ELR (cell line): ENCODE measurements around the gene TPSAB1.
"Not testable (repeated sequence)": the region's sequence is repeated elsewhere in the genome, so short reads cannot be mapped to it uniquely, and the experiment has no call there.

ENCODE experiments used
- DNase-seq: peaks from one replicate; pipeline ENCODE4 v3.0.0-alpha.2; 2015; ENCODE audit warnings: low read depth

The TPSAB1 gene

DNA sequence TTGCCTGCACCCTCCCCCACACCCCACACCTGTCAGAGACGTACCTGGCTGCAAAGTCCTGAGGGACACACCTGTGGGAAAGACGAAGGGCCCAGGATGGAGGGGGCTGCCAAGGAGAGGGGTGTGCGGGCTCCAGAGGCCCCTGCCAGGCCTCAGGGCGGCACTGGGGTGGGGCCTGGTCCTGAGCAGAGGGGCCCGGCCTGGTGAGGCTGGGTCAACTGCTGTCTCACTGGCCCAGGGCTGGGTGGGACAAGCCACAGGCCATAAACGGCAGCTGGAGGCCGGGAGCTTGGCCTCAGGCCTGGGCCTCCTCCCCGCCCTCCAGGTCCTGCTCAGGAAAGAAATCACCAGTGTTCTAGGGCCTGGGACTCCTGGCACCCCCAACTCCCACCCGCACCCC lies 15.9 kb upstream of the TPSAB1 start:
- no peak for DNase-seq

DNA sequence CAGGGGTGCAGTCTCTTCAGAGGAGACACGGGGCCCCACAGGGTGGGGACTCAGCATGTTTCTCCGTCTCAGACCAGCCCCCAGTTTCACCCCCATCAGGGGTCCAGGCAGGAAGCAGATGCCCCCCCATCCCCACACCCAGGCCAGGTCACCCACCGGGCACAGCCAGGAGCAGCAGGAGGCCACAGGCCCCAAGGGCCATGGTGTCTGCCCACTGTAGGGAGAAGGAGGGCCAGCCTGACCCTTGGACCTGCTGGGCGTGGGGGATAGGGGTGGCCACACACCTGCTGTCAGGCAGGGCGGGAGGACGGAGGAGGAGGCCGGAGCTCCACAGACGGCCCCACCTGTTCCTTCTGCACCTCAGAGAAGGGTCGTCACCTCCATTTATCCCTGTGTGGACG lies 15.5 kb upstream of the TPSAB1 start, which contains the start of gene TPSG1:
TPSG1 (minus strand) TSS at position 218 of the 401 bp plus-strand sequence; CDS start at position 202, 16 bp downstream.
- no peak for DNase-seq

DNA sequence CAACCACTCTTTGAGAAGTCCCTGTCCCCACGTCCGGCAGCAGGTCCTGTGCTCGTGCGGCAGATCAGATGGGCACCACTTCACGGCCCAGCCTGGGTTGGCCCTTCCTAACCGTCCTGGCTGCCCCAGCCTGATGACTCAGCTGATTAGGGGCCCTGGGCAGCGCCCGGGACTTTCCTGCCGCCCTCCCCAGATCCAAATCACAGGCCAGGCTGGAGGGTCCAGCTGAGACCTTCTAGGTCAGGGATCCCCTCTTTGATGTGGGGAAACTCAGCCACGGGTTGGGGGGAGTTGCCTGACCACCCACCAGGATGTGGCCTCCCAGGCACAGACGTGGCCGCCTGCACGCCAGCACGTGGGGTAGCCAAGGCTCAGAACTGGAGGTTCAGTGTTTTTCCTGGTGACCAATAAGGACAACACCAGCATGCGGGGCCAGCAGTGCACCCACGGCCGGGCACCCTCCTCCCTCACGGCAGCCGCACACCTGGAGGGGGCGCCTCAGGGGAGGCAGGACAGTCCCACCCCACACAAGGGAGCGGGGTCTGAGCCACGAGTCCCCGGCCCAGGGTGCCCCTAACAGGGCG lies 14.7 kb upstream of the TPSAB1 start:
- not testable (repeated sequence) for DNase-seq

DNA sequence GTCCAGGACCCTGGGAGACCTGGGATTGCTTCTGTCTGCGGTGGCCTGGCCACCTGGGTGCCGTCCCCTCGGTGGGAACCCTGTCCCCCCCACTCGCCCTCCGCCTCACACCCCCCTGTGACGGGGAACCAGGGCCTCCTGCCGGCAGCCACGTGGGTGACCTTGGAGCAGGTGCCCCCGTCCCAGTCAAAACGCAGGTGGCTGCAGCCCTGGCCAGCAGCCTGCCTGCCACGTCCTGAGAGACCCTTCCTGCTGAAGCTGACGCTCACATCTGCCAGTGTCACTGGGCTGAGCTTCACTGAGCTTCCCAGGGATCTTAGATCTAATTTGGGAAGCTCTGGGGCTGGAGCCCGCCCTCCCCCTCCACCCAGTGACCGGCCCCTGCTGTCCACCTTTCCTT lies 13.8 kb upstream of the TPSAB1 start:
- not testable (repeated sequence) for DNase-seq

DNA sequence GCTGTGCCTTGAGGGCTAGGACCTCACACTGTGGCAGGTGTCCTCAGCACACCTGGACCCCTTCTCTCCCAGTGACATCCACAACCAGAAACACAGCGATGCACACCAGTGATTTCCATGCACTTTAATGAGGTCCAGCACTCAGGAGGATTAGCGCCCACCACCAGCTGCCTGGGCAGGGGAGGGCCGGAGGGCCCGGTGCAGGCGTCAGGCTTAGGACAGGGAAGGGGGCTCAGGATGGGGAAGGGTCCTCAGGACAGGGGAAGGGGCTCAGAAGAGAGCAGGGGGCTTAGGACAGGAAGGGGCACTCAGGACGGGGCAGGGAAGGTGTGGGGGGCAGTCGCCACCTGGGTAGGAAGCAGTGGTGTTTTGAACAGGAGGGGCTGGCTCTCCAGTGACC lies 12.3 kb upstream of the TPSAB1 start:
- DNase-seq = not testable (repeated sequence)

DNA sequence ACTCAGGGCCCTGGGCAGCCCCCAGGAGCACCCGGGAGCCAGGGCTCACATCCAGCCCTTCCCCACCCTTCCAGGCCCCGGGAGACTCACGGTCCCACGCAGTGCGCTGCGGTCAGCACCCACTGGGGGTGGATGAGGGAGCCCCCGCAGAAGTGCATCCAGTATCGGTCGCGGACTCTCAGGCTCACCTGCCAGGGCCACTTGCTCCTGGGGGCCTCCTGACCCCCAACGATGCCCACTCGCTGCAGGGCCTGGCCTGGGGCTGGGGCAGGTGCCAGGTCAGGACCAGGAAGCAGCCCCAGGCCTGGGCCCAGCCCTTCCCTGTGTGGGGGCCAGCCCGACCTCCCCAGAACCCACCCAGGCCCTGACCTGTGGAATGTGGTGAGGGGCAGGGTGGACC lies 11.0 kb upstream of the TPSAB1 start:
- DNase-seq = not testable (repeated sequence)

DNA sequence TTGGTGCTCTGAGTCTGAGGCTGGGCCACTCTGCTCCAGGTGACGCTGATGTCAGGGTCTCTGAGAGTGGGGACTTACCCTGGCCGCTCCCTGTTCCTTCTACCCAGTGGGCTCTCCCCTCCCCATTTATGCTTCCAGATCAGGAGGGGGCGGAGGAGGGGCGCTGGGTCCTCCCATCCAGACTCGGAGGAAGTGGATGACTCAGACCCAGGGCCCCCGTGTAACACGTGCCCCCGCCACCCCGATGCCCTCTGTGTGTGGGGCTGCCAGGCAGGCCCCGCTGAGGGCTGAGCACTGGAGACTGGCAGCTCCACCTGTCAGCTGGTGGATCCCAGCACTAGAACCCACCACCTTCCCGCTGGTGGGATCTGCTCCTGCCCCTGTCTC lies 10.4 kb upstream of the TPSAB1 start, which contains the start of gene TPSB2:
TPSB2 (minus strand) TSS at position 101 of the 387 bp plus-strand sequence. CDS start 233 bp downstream, outside the sequence.
- DNase-seq = not testable (repeated sequence)

DNA sequence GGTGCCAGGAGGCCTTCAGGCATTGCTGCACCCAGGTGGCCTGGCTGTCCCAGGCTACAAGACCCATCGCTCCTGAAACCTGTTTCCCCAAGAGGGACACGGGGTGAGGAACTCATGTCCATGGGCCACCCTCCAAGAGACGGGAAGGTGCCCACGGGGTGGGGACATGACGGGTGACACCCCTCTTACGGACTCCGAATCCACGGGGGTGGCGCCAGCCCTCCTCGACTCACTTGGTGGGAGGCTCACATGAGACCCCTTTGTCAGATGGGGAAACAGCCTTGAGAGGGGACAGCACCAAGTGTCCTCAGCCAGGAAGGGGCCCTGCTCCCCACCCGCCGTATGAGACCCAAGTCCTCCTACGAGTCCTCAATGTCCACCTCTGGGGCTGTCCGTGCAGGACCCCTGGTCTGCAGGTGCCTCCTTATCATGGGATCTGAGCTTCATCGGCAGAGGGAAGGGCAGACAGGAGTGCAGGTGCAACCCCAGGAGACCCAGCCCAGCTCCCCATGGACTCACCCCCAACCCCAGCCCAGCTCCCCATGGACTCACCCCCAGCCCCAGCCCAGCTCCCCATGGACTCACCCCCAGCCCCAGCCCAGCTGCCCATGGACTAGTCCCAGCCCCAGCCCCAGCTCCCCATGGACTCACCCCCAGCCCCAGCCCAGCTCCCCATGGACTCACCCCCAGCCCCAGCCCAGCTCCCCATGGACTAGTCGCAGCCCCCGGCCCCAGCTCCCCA lies 9.9 kb upstream of the TPSAB1 start:
- DNase-seq = not testable (repeated sequence)

DNA sequence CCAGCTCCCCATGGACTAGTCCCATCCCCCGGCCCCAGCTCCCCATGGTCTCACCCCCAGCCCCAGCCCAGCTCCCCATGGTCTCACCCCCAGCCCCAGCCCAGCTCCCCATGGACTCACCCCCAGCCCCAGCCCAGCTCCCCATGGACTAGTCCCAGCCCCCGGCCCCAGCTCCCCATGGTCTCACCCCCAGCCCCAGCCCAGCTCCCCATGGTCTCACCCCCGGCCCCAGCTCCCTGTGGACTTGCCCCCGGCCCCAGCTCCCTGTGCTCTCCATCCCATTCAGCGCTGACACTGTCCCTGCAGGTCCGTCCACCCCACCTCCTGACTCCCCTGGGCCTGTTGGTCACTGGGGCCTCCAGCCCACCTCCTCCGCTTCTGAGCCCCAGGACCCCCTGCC lies 9.2 kb upstream of the TPSAB1 start:
- not testable (repeated sequence) for DNase-seq

DNA sequence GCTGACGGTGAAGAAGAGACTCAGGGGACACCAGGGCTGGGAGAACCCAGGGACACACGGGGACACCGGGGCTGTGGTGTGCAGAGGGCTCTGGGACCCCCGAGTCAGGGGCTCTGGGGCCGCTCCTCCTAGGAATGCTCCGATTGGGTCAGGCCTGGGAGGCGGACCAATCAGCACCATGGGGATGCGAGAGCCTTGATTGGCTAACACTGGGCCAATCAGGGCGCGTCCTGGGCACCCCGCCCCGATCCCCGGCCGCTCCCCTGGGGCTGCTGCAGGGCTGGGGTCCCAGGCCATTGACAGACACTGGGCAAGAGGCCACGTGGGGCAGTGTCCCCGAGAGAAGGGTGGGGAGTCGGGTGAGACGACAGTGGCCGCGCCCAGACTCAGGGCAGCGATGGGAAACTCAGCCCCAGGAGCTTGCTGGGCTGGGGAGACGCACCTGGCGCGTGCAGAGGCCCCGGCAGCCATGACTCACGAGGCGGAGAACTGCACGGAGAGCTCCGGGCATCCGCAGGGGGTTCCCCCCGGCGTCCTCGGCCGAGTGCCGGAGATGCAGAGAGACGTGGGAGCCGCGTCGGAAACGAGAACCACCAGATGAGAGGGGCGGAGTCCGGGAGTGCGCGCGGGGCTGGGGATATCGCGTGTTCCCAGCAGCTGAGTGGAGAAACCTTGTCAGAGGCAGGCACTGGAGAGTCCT lies 8.3 kb upstream of the TPSAB1 start:
- DNase-seq = not testable (repeated sequence)

DNA sequence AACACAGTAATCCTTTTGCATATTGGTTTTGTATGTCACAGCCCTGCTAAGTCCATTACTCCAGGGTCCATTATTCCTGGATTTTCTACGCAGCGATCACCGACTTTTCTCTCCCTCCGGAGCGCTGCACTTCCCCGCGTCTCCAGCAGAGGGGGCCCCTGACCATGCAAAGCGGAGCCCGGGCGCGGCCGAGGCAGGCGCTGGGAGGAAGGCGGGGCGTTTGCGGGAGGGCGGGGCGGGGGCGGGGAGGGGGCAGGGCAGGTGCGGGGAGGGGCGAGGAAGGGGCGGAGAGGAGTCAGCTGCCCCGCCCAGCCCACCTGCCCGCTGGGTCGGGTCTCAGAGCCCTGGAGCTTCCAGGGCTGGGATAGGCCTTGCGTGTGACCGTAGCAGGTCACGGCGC lies 3.8 kb upstream of the TPSAB1 start:
- DNase-seq = not testable (repeated sequence)

DNA sequence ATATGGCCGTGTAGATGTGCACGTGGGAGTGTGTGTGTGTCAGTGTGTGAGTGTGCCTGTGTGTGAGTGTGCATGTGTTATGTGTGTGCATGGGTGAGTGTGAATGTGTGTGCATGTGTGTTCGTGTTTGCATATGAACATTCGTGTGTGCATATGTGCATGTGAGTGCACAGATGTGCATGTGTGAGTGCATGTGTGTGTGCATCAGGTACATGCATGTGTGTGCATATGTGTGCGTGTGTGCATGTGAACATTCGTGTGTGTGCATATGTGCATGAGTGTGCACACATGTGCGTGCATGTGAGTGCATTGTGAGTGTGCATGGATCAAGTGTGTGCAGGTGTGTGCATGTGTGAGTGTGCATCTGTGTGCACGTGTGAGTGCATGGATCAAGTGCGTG lies 2.5 kb upstream of the TPSAB1 start:
- DNase-seq = no peak

GRCh38 chr16:1238909-1239308 lies 1.6 kb upstream of the TPSAB1 start:
- DNase-seq = not testable (repeated sequence)

DNA sequence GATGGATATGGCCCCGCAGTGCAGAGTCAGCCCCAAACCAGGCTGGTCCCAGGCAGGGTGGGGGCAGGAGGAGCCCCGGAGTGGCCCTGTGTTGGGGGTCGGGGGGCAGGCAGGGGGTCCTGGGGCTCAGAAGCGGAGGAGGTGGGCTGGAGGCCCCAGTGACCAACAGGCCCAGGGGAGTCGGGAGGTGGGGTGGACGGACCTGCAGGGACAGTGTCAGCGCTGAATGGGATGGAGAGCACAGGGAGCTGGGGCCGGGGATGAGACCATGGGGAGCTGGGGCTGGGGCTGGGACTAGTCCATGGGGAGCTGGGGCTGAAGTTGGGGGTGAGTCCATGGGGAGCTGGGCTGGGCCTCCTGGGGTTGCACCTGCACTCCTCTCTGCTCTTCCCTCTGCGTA lies 930 bp upstream of the TPSAB1 start:
- not testable (repeated sequence) for DNase-seq

DNA sequence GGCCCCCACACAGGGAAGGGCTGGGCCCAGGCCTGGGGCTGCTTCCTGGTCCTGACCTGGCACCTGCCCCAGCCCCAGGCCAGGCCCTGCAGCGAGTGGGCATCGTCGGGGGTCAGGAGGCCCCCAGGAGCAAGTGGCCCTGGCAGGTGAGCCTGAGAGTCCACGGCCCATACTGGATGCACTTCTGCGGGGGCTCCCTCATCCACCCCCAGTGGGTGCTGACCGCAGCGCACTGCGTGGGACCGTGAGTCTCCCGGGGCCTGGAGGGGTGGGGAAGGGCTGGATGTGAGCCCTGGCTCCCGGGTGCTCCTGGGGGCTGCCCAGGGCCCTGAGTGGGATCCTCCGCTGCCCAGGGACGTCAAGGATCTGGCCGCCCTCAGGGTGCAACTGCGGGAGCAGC lies 576 bp downstream of the TPSAB1 start:
- not testable (repeated sequence) for DNase-seq

DNA sequence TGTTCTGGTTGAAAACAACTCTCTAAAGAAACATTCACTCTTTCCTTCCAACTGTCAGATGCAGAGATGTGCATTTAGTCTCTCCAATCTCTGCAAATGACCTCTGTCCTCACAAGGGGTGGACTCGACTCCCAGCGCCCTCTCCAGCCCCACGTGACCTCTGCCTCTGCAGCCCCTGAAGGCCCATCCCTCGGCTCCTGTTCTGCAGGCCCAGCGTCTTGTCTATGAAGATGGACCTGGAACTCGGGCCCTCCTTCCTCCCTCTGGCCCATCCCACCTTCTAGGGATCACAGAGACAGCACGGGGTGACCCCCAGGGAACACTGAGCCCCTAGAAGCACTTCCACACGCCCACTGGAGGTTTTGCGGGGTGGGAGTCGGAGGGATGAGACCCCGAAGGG lies 2.9 kb downstream of the TPSAB1 start:
- DNase-seq = not testable (repeated sequence)

DNA sequence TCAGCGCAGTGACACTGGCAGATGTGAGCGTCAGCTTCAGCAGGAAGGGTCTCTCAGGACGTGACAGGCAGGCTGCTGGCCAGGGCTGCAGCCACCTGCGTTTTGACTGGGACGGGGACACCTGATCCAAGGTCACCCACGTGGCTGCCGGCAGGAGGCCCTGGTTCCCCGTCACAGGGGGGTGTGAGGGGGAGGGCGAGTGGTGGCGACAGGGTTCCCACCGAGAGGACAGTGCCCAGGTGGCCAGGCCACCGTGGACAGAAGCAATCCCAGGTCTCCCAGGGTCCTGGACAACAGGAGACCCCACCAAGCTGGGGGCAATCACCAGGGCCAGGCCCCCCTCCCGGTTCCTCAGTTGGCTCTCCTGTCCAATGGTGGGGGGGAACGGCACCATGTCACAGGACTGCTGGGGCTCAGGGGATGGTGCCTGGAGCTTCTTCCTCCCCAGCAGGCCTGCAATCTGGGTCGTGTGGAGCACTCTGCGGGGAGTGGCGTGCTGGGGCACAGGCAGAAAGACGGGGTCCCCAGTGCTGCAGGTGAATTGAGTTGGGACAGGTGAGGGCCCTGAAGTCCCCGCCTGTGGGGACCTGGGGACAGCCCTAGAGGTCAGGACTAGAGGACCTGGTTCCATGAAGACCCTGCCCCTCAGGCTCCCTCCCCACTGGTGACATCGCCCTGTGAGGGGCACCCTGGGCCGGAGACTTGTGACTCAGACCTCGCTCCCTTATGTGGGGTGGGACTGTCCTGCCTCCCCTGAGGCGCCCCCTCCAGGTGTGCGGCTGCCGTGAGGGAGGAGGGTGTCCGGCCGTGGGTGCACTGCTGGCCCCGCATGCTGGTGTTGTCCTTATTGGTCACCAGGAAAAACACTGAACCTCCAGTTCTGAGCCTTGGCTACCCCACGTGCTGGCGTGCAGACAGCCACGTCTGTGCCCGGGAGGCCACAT lies 3.7 kb downstream of the TPSAB1 start:
- not testable (repeated sequence) for DNase-seq

DNA sequence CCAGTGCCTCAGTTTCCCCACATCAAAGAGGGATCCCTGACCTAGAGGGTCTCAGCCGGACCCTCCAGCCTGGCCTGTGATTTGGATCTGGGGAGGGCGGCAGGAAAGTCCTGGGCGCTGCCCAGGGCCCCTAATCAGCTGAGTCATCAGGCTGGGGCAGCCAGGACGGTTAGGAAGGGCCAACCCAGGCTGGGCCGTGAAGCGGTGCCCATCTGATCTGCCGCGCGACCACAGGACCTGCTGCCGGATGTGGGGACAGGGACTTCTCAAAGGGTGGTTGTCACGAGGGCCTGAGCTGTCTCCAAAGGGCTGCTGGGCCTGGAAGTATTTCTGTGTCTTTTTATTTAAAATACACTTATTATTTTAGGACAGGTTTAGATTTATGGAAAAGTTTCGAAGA lies 4.4 kb downstream of the TPSAB1 start:
- no peak for DNase-seq

- no peak for DNase-seq
Measured at GRCh38 chr16:1245452-1246020, 5.0 kb downstream of the TPSAB1 start.

GRCh38 chr16:1247903-1248537 lies 7.5 kb downstream of the TPSAB1 start:
- DNase-seq = not testable (repeated sequence)
